ENCODE results near the gene AOC2. TPM values are rescaled to one million over a fixed set of nuclear protein-coding genes. Genes with fewer than 3 reads are reported as not detected.

Gene AOC2
- total and polyA plus RNA-seq, 2 of the 13 experiments (the other 11 are each of a cell fraction or from before 2014, with no cell fraction given): 1.2 to 3.3 TPM

GRCh38 chr17:42832213-42832933, 12.0 kb upstream of the AOC2 start (continued):
- TF ChIP-seq ZBTB10 (CRISPR knock-in tag; IDR thresholded peaks at IDR 0.05; ENCODE audit: borderline replicate concordance) (no peak), ZNF781 (CRISPR knock-in tag; IDR thresholded peaks at IDR 0.05; ENCODE audit: borderline replicate concordance, not compliant biosample characterization) (no peak), ARID5B (CRISPR knock-in tag; IDR thresholded peaks at IDR 0.05) (peak; percentile 73), HOXA5 (CRISPR knock-in tag; IDR thresholded peaks at IDR 0.05) (peak; percentile 50; the same call in 1 of the 2 replicates), CSRNP1 (CRISPR knock-in tag; IDR thresholded peaks at IDR 0.05) (0 out of 2 replicates have a peak, but pooled peaks have one; percentile 27), ISL2 (CRISPR knock-in tag; IDR thresholded peaks at IDR 0.05) (peak; percentile 23; the same call in 1 of the 2 replicates), GATAD1 (CRISPR knock-in tag; IDR thresholded peaks at IDR 0.05) (peak; percentile 50), SOX6 (IDR thresholded peaks at IDR 0.05) (no peak), SOX6 (CRISPR knock-in tag; IDR thresholded peaks at IDR 0.05) (peak; percentile 18; the same call in 1 of the 2 replicates), SYNCRIP (IDR thresholded peaks at IDR 0.05; ENCODE audit: insufficient read depth, low read depth, low read length) (no peak), ATF2 (CRISPR knock-in tag; IDR thresholded peaks at IDR 0.05) (peak; percentile 52), BCL6 (CRISPR knock-in tag; IDR thresholded peaks at IDR 0.05) (peak; percentile 16; the same call in 1 of the 2 replicates), RELA (CRISPR knock-in tag; IDR thresholded peaks at IDR 0.05) (no peak), ZNF691 (CRISPR knock-in tag; IDR thresholded peaks at IDR 0.05; ENCODE audit: borderline replicate concordance, low read depth) (peak; percentile 93), ZFP36L1 (CRISPR knock-in tag; IDR thresholded peaks at IDR 0.05) (0 out of 2 replicates have a peak, but pooled peaks have one; percentile 56)
- TF ChIP-seq, protein P1, sequence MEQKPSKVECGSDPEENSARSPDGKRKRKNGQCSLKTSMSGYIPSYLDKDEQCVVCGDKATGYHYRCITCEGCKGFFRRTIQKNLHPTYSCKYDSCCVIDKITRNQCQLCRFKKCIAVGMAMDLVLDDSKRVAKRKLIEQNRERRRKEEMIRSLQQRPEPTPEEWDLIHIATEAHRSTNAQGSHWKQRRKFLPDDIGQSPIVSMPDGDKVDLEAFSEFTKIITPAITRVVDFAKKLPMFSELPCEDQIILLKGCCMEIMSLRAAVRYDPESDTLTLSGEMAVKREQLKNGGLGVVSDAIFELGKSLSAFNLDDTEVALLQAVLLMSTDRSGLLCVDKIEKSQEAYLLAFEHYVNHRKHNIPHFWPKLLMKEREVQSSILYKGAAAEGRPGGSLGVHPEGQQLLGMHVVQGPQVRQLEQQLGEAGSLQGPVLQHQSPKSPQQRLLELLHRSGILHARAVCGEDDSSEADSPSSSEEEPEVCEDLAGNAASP (CRISPR knock-in tag; IDR thresholded peaks at IDR 0.05; ENCODE audit: borderline replicate concordance): peak; percentile 50; the same call in 1 of the 2 replicates

All from HepG2 (cell line).